Non-pigmented ciliary epithelial cell (primary cell): ENCODE data around the gene ZFP57.
"Not testable (repeated sequence)": the region's sequence is repeated elsewhere in the genome, so short reads cannot be mapped to it uniquely, and the experiment has no call there.

Experiments
- DNase-seq: peaks from one replicate; pipeline ENCODE4 v3.0.0-alpha.2; 2010; ENCODE audit warnings: low read depth

The ZFP57 gene

DNA sequence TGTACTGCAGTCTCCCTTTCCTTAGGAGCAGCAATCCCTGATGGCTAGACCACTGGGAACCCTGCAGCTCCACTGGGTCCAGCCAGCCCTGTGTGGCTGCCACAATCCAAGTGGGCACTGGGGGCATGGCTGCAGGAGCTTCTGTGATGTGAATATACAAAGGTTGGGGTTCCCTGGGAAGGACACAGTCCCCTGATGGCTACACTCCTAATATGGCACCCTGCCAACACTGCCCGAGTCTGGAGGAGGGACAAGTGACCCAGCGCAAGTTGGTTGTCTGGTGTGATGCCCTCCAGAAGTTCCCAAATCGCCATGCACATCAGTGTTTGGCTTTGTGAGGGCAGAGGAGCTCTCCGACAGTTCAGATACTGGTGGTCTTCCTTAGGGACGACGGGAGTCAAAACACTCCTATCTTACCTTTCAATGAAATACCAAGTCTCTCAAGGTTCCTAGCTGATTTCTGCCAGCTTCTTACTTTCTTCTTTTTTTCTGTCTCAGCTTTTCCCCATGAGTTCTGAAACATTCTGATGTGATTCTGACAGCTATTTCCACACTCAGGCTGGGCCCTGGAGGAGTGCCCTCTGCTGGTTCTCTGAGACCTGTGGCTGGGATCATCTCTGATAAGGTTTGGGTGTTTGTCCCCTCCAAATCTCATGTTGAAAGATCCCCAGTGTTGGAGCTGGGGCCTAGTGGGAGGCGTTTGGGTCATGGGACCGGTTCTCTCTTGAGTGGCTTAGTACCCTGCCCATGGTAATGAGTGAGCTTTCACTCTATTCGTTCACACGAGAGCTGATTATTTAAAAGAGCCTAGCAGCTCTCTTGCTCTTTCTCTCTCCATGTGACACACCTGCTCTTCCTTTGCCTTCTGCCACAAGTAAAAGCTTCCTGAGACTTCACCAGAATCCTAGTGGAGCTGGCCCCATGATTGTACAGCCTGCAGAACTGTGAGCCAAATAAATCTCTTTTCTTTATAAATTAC is 15.5 kb upstream of the ZFP57 start:
- DNase-seq = no peak

DNA sequence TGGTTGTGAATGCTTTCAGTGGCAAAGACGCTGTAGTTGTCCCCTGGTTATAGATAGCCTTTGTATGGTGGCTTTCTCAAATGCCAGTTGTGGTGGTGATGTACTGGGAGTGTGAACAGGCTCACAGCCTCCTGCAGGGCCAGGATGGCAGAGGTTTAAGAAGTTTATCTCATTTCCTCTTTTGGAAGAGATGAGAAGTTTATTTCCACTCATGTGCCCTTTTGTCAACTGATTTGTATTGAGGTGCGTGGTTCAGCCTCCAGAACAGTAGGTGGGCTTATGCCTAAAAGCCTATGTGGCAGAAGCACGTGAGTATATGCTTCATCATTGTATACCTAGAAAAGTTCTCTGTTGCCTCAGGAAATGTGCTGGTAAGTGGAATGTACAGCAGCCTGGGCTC is 13.7 kb upstream of the ZFP57 start:
- no peak for DNase-seq

DNA sequence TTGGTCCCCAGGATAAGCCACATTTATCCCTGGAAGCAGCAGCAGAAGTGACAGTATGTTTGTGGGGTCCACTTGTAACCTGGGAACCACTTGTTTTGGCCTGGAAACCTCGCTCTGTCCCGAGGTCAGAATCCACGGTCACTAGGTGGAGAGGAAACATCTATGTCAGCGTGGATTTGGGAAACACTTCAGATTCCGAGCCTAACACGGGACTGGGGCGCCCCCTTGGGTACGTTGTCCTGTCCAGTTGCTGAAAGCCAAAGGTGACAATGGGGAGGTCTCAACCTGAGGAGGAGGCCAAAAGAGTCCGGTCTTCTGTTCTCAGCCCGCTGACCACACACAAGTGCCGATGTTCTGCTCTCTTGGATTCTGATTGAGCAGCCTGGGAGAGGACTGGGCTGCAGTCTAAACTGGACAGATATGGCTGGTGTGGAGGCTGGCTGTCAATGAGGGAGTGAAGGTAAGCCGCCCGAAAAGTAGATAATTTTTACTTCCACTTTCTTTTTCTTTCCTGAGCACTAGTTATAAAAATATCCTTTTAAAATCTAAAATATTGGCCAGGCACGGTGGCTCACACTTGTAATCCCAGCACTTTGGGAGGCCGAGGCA is 4.9 kb upstream of the ZFP57 start:
- no peak for DNase-seq

DNA sequence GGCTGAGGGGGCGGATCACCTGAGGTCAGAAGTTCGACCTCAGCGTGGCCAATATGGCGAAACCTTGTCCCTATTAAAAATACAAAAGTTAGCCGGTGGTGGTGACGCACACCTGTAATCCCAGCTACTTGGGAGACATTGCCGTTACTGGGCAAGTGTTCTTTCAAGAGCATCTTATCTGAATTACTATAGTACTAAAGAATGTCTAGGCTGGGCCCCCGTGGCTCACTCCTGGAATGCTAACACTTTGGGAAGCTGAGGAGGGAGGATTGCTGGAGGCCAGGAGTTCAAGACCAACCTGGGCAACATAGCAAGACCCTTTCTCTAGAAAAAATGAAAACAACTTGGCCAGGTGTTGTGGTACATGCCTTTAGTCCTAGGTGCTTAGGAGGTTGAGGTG is 859 bp upstream of the ZFP57 start:
- DNase-seq = no peak

DNA sequence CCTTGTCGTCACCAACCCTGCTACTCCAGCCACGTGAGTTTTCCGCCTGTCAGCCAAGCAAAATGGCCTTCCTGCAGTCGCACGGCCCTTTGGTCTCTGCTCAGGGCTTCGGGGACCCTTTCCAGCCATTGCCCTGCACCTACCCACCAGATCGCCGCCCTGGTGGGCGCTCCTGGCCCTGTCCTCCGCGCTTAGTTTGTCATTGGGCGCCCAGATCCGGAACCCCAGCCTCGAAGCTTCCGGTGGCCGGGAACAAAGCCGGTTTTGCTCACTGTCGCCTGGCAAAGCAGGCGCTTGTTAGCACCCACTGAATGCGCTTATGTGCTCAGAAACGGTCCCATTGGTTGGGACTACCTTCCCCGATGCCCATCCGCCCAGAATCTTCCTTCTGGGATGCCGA is 536 bp downstream of the ZFP57 start:
- no peak for DNase-seq

DNA sequence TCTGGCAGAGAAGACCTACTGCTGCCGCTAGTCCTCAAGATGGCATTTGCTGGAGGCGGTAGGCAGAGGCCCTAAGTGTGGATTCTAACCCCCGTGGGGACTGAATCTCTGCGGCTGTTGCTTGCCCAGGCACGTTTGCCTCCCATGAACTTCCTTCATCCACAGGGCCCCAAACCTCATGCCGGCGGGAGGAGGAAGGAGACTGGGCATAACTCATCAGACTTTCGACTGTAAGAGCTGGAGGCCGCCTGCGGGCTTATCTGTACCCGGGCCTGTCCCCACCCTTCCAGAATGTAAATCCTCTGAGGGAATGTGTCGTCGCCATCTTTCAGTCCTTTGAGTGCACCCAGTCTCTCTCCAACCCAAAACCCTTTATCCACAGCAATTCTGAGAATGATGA is 990 bp downstream of the ZFP57 start:
- DNase-seq = no peak

DNA sequence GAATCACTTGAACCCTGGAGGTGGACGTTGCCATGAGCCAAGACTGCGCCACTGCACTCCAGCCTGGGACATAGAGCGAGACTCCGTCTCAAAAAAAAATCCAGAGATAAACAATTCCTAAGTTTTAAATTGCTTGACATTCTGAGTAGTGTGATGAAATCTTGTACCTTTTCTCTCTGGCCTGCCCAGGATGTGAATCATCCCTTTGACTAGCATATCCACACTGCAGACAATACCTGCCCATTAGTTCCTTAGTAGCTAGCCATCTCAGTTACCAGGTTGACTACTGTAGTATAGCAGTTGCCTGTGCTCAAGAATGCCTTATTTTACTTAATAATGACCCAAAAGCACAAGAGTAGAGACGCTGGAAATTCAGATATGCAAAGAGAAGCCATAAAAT is 2.8 kb downstream of the ZFP57 start:
- no peak for DNase-seq

- DNase-seq = no peak
Observed at GRCh38 chr6:29676981-29677601, 3.9 kb downstream of the ZFP57 start.

DNA sequence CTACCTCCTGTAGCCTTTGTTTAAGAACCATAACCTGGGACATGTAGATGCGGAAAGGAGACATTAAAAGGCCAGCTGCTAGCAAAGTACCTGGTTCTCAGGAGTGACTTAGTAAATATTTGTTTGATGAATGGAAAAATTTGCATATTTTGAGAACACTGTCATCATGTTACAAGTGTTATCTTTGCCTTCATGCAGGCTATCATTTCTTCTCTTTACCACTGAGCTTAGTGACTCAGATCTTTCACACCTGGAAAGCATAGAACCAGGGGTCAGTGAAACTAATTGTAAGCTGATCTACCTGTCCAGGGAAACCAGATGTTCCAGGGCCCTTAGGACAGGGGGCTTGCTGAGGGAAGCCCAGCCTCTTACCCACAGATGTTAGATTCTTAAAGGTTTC is 5.4 kb downstream of the ZFP57 start:
- DNase-seq = no peak

DNA sequence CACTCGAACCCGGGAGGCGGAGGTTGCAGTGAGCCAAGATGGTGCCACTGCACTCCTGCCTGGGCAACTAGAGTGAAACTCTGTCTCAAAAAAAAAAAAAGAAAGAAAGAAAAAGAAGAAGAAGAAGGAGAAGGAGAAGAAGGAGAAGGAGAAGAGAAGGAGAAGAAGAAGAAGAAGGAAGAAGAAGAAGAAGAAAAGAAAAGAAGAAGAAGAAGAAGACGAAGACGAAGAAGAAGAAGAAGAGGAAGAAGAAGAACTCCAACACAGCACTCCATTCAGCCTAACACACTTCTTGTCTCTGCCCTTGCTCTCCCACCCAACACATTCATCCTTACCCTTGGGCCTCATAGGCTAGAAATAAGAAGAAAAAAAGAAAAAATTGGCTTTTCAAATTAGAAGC is 6.9 kb downstream of the ZFP57 start:
- no peak for DNase-seq

GRCh38 chr6:29673161-29673560 is 7.8 kb downstream of the ZFP57 start:
- no peak for DNase-seq

- not testable (repeated sequence) for DNase-seq
Observed at GRCh38 chr6:29672116-29672515, 8.8 kb downstream of the ZFP57 start.

- no peak for DNase-seq
Observed at GRCh38 chr6:29671026-29671425, 9.9 kb downstream of the ZFP57 start.

DNA sequence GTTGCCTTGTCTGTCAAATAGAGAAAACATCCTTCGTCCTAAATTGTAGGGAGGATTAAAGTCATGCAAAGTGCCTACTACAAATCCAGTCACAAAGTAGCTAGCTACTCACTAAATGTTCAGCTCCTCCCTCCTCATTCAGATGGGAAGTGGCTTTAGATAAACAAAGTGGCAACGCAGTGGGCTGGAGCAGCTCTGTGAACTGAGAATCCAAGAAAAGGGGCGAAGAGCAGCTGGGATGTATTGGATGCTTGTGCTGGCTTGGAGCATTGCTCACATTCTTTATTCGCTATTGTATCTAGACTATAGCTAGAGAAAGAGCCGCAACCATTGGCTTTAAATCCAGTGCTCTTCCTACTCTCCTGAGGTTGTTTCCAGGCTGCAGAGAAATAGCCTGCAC is 13.8 kb downstream of the ZFP57 start:
- no peak for DNase-seq

GRCh38 chr6:29666826-29667130 is 14.2 kb downstream of the ZFP57 start:
- DNase-seq = no peak

- no peak for DNase-seq
Observed at GRCh38 chr6:29665942-29666825, 14.8 kb downstream of the ZFP57 start.

GRCh38 chr6:29663300-29664042 is 17.5 kb downstream of the ZFP57 start:
- DNase-seq = no peak

- not testable (repeated sequence) for DNase-seq
Observed at GRCh38 chr6:29661502-29662141, 19.3 kb downstream of the ZFP57 start.

DNA sequence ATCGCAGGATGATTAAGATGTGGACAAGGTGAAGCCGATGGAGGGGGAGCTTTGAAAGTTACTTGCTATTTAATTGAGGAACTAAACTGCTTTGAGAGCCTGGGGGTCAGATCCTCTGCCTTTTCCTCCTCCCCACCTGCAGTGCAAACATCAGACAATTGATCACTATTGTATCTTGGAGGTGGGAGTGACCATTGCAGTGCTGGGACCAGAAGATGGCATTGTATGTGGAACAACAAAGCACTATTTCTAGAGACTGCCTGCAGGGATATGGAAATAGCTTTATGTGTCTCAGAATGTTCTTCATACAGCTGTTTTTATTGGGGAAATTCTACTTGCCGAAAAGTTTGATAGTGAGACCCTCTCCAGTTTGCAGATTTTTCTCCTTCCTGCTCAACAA is 19.9 kb downstream of the ZFP57 start:
- no peak for DNase-seq

DNA sequence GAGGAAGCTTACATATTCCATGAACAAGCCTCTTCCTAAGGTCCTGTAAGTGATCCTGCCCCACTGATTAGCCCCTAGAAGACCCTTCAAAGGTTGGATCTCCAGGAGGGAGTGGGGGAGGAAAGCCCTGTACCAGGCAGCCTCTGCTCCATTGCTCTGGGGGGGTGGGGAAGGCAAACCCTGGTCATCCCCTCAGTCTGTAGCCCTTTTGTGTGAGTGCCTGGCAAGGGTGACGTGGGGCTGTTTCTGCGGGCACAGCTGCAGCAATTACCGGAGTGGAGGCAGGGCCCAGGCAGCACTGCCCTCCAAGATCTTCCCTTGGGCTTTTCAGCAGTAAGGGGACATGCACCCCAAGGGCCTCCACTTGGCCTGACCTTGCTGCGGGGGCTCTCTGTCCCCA is 24.2 kb downstream of the ZFP57 start, which contains the start of gene MOG:
TSS of gene MOG (plus strand) at position 295 of the 400 bp plus-strand sequence. CDS start 118 bp downstream, outside the sequence.
- DNase-seq = no peak

GRCh38 chr6:29656157-29656556 is 24.8 kb downstream of the ZFP57 start:
- no peak for DNase-seq
